OCI-LY1 (cell line): ENCODE data around the gene COX7B.

Experiments
- H2AFZ ChIP-seq: fragments of 200-600 bp; sonication (generic), shearing (Covaris generic); 2 replicates; pipeline ENCODE4 v1.6.0; 2014; ENCODE audit warnings: antibody characterized with exemption, mild to moderate bottlenecking, low read length
- H3F3A ChIP-seq: fragments of 200-600 bp; sonication (generic), shearing (Covaris generic); 2 replicates; pipeline ENCODE4 v1.6.0; 2014; ENCODE audit warnings: mild to moderate bottlenecking, antibody characterized with exemption, low read length, moderate library complexity; ENCODE audit not compliant: insufficient read depth
- H3K27ac ChIP-seq: fragments of 200-600 bp; sonication (generic); 2 replicates; pipeline ENCODE4 v1.5.1; 2014; ENCODE audit warnings: low read length, mixed run types, mild to moderate bottlenecking, low read depth; ENCODE audit not compliant: poor library complexity, severe bottlenecking
- H3K27me3 ChIP-seq: fragments of 200-600 bp; sonication (generic); 2 replicates; pipeline ENCODE4 v1.6.0; 2014; ENCODE audit warnings: antibody characterized with exemption, mild to moderate bottlenecking, low read length, moderate library complexity; ENCODE audit not compliant: insufficient read depth
- H3K36me3 ChIP-seq: fragments of 200-600 bp; sonication (generic); 2 replicates; pipeline ENCODE4 v1.6.1; 2014; ENCODE audit warnings: mild to moderate bottlenecking, antibody characterized with exemption, low read length, moderate library complexity, mixed read lengths; ENCODE audit not compliant: insufficient read depth
- H3K4me1 ChIP-seq: fragments of 200-600 bp; sonication (generic); 2 replicates; pipeline ENCODE4 v1.5.1; 2014; ENCODE audit warnings: mild to moderate bottlenecking, low read length, moderate library complexity; ENCODE audit not compliant: insufficient read depth, severe bottlenecking
- H3K4me2 ChIP-seq: fragments of 200-600 bp; sonication (generic), shearing (Covaris generic); 2 replicates; pipeline ENCODE4 v1.6.1; 2014; ENCODE audit warnings: low read length
- H3K4me3 ChIP-seq: fragments of 200-600 bp; sonication (generic); 2 replicates; pipeline ENCODE4 v1.5.1; 2014; ENCODE audit warnings: low read length, low read depth, mild to moderate bottlenecking, mixed read lengths; ENCODE audit not compliant: poor library complexity, severe bottlenecking
- H3K79me2 ChIP-seq: fragments of 200-600 bp; shearing (Covaris generic); 2 replicates; pipeline ENCODE4 v1.6.1; 2016; ENCODE audit warnings: mixed run types, low read length, mixed read lengths; ENCODE audit not compliant: insufficient read depth
- H3K9ac ChIP-seq: fragments of 200-600 bp; sonication (generic), shearing (Covaris generic); 2 replicates; pipeline ENCODE4 v1.6.1; 2014; ENCODE audit warnings: mild to moderate bottlenecking, low read length, mixed read lengths
- H3K9me2 ChIP-seq: fragments of 200-600 bp; sonication (generic), shearing (Covaris generic); 2 replicates; pipeline ENCODE4 v1.6.1; 2014; ENCODE audit warnings: low read depth, mild to moderate bottlenecking, low read length, mixed read lengths
- H3K9me3 ChIP-seq: fragments of 200-600 bp; shearing (Covaris generic); 2 replicates; pipeline ENCODE4 v1.6.1; 2014; ENCODE audit warnings: low read length, mixed read lengths
- H4K20me1 ChIP-seq: fragments of 200-600 bp; sonication (generic), shearing (Covaris generic); 2 replicates; pipeline ENCODE4 v1.6.0; 2016; ENCODE audit warnings: mild to moderate bottlenecking, low read length; ENCODE audit not compliant: insufficient read depth
- EZH2 ChIP-seq: fragments of 200-600 bp; sonication (generic), shearing (Covaris generic); IDR thresholded peaks from 2 replicates; pipeline ENCODE4 v1.8.0; 2017; ENCODE audit warnings: borderline replicate concordance, mixed run types, mild to moderate bottlenecking, antibody characterized with exemption, low read length, moderate library complexity, mixed read lengths
- TF ChIP-seq, protein P1 (sequence below): fragments of 200-600 bp; sonication (generic), shearing (Covaris generic); IDR thresholded peaks from 2 replicates; pipeline ENCODE4 v1.5.1; 2017; ENCODE audit warnings: mild to moderate bottlenecking, antibody characterized with exemption, low read length, moderate library complexity, mixed read lengths

Gene COX7B

DNA sequence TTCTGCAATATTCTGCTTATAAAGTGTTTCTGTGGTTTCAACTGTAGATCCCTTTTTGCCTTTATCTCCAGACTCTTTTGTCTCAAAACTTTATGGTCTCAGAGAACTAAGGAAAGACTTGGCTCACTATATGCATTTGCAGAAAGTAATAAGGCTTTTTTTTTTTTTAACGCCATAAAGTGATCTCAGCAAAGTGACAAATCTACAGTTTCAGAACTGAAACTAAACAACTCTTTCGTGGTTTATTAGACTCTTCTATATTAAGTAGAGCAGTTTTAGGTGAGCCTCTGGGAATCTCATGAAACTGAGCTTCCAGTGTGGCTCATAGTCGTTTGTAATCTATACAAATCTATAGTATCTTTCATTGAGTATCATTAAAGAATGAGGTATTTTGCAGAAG, 26.5 kb downstream of the COX7B start:
- Histone ChIP-seq H3K9ac (no peak overlapping the region), H3K36me3 (no peaks in the 10 kb centered on the region), H2AFZ (no peak overlapping the region), H3K27ac (no peak overlapping the region), H4K20me1 (no peaks in the 10 kb centered on the region), H3K4me1 (peaks cover 10% of the 10 kb centered on the region), H3K9me2 (no peaks in the 10 kb centered on the region), H3K9me3 (no peaks in the 10 kb centered on the region), H3F3A (no peaks in the 10 kb centered on the region), H3K79me2 (no peaks in the 10 kb centered on the region), H3K4me3 (no peak overlapping the region), H3K4me2 (no peak overlapping the region), H3K27me3 (no peaks in the 10 kb centered on the region)
- TF ChIP-seq EZH2, result no peak
- TF ChIP-seq, protein P1, sequence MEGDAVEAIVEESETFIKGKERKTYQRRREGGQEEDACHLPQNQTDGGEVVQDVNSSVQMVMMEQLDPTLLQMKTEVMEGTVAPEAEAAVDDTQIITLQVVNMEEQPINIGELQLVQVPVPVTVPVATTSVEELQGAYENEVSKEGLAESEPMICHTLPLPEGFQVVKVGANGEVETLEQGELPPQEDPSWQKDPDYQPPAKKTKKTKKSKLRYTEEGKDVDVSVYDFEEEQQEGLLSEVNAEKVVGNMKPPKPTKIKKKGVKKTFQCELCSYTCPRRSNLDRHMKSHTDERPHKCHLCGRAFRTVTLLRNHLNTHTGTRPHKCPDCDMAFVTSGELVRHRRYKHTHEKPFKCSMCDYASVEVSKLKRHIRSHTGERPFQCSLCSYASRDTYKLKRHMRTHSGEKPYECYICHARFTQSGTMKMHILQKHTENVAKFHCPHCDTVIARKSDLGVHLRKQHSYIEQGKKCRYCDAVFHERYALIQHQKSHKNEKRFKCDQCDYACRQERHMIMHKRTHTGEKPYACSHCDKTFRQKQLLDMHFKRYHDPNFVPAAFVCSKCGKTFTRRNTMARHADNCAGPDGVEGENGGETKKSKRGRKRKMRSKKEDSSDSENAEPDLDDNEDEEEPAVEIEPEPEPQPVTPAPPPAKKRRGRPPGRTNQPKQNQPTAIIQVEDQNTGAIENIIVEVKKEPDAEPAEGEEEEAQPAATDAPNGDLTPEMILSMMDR, result no peak

DNA sequence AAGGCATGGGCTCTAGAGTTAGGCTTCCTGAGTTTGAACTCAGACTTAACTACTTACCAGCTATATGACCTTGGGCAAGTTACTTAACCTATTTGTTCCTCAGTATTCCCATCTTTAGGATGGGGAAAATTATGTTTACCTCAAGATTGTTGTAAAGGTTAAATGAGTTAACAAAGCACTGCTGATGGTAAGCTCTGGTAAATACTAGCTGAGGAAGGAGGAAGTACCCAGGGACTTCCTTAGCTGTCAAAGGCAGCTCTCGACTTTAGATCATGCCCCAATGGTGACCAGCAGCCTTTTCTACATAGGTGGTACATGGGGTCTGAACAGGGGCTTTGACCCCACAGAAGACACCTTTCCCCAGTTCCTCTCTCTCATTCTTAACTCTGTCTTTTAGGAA, 31.3 kb downstream of the COX7B start:
- Histone ChIP-seq H3K27me3 (no peaks in the 10 kb centered on the region), H3K4me2 (no peak overlapping the region), H4K20me1 (no peaks in the 10 kb centered on the region), H3K27ac (no peak overlapping the region), H3K4me3 (no peak overlapping the region), H3K36me3 (no peaks in the 10 kb centered on the region), H3K79me2 (no peaks in the 10 kb centered on the region), H3K9ac (no peak overlapping the region), H3F3A (no peaks in the 10 kb centered on the region), H3K4me1 (peaks cover 9% of the 10 kb centered on the region), H3K9me3 (no peaks in the 10 kb centered on the region), H2AFZ (no peak overlapping the region), H3K9me2 (no peaks in the 10 kb centered on the region)
- TF ChIP-seq, protein P1, result no peak
- no peak for TF ChIP-seq EZH2

DNA sequence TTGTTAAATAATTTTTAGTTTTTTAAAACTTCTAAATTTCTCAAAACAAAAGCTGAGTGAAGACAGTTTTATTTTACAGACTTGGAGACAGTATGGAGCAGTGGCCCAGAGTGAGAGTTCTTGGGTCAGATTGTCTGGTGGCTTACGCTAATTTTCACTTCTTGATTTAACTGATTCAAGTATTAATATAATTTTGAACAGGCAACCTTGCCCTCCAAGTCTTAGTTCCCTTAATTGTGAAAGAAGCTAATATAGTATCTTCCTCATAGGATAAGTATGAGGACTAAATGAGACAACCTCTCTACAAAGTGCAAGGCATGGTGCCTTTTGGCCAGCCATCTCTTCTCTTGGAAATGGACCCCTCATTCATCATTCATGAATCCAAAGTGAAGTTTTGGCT, 36.6 kb downstream of the COX7B start:
- H3F3A ChIP-seq, result no peaks in the 10 kb centered on the region
- H3K79me2 ChIP-seq, result no peaks in the 10 kb centered on the region
- H3K9ac ChIP-seq, result no peak overlapping the region
- H3K4me3 ChIP-seq, result no peak overlapping the region
- H3K4me2 ChIP-seq, result no peak overlapping the region
- H2AFZ ChIP-seq, result no peak overlapping the region
- no peak for TF ChIP-seq EZH2
- TF ChIP-seq, protein P1, result no peak
- no peaks in the 10 kb centered on the region for H3K9me2 ChIP-seq
- no peaks in the 10 kb centered on the region for H3K36me3 ChIP-seq
- no peaks in the 10 kb centered on the region for H3K9me3 ChIP-seq
- no peak overlapping the region for H3K27ac ChIP-seq
- no peaks in the 10 kb centered on the region for H3K27me3 ChIP-seq
- no peaks in the 10 kb centered on the region for H4K20me1 ChIP-seq
- no peaks in the 10 kb centered on the region for H3K4me1 ChIP-seq
